NCI-H2107 (cell line): Measurements from ENCODE around the gene PURA.
A peak's percentile ranks its signal among the peaks of the same experiment; 100 is the strongest.

Experiments used
- DNase-seq: peaks from one replicate; lab custom pipeline; 2025; lab: John Stamatoyannopoulos, UW

Gene PURA

GRCh38 chr5:140113699-140114263 is at the start of gene PURA:
Gene PURA (plus strand): TSS chr5:140114109. CDS start chr5:140114182, 73 bp downstream.
- peak; percentile 65 for DNase-seq

DNA sequence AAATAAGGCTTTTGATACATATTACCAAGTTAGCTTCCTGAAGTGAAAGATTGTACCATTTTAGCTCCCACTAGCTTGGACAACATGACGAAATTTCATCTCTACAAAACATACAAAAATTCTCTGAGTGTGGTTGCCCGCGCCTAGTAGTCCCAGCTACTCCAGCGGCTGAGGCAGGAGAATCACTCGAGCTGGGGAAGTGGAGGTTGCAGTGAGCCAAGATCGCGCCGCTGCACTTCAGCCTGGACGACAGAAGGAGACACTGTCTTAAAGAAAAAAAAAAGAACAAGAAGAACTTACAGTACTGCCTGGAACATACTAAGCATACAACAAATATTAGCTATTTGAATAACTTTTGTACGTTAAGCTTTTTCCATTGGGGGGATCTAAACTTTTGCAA is 41.1 kb upstream of the PURA start:
- DNase-seq = no peak

GRCh38 chr5:140073296-140073695 is 40.6 kb upstream of the PURA start:
- no peak for DNase-seq

DNA sequence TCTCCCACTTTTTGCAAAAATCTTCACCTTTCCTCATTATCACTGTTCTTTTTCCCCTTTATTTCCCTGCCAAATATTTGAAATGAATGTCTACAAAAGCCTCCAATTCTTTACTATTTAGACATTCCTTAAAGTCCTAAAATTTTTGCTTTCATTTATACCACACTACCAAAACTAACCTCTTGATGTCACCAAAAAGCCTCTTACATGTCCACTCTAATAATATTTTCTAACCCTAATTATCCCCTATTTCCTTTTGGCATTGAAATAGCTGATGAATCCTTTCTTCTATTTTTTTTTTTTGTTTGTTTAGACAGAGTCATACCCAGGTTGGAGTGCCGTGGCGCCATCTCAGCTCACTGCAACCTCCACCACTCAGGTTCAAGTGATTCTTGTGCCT is 38.5 kb upstream of the PURA start:
- no peak for DNase-seq

DNA sequence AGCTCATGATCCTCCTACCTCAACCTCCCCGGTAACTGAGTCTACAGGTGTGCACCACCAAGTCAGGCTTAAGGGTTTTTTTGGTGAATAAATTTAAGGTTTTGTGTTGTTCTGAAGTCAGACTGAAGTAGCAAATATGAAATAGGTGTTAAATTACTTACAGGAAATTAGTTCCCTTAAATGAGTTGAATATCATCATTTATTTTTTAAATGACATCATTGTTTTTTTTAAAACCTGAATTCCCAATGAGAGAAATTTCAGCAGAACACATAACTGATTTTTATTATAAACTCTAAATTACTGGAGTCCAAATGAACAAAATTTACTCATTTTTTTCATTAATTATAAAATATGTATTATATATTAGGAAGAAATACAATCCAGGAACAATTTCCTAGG is 37.8 kb upstream of the PURA start:
- no peak for DNase-seq

DNA sequence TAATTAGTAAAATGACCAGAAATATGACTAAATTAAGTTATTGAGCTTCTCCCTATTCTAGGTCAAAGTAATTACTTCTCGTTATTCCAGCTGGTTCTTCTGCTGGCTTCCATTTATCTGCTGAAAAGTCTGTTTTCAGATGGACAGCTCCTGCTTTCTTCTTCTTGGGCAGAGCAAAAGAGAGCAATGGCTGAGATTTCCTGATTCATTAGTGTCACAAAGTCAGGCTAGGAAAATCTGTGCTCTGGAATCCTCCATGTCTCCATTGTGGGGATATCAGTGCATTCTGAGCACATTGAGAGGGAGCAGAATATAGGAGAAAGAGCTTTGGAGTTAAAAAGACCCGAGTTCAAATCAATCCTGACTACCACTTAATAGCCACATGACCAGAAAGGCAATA is 37.1 kb upstream of the PURA start:
- DNase-seq = no peak

GRCh38 chr5:140083120-140083519 is 30.8 kb upstream of the PURA start:
- DNase-seq = no peak

GRCh38 chr5:140083650-140084049 is 30.3 kb upstream of the PURA start:
- no peak for DNase-seq

DNA sequence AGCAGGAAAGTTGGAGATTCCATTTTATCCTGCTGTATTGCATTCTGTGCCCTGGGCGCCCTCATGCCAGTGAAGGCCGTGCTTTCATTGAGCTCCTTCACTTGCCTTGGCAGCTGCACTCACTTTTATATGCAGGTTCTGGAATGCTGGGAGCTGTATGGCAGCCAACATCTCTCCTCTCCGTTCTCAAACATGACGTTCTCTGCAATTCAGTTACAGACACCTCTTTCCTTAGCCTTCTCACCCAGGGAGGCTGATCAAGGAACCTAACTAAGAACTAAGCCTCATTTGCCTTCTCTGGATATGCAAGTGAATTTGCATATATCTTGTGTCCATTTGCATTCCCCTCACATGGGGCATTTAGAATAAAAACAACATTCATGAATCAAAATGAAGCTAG is 29.4 kb upstream of the PURA start:
- no peak for DNase-seq

- DNase-seq = no peak
Observed at GRCh38 chr5:140090251-140090650, 23.7 kb upstream of the PURA start.

DNA sequence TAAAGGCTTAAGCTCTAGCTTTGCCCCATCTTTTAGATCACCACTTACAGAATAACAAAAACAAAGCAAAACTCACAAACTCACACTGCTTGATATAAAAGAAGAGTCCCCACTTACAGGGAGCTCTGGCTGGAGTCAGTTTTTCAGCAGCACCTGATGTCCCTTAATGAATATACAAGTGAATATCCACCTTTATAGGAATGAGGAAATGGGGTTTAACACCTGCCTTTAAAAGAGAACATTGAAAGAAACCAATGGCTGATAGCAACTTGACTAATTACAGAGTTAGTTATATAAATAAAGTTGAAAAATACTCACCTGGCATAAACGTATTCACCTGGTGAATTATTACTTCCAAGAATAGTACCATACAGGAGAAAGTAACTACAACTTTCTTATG is 20.7 kb upstream of the PURA start:
- DNase-seq = no peak

DNA sequence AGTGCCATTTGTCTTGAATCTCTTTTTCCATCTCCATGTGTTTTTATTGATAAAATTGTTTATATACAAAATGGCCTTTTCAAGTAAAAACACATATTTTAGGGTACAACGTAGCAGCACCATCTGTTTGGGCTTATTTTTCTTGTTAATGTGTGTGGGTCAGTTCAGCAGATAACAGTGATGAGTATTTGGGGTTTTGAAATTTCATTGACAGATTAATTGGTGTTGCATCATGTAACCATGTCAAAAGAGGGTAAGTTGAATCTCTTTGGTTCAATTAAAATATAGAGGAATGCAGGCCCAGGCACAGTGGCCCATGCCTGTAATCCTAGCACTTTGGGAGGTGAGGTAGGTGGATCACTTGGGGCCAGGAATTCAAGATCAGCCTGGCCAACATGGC is 20.0 kb upstream of the PURA start:
- DNase-seq = no peak

DNA sequence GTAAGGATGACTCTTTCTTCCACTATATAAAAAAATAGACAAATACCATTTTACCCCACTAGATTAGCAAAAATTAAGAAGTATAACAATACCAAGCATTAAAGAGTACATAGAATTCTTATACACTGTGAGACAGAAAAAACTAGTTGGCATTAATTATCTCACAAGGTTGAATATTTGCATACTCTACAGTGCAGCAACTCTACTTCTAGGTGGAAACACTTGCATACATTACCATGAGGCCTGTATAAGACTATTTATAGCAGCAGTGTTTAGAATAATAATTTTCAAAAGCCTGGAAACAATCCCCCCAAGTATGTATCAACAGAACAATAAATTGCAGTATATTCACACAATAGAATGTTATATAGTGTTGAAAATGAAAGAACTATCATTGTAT is 19.0 kb upstream of the PURA start:
- DNase-seq = no peak

- DNase-seq = no peak
Observed at GRCh38 chr5:140101179-140101578, 12.7 kb upstream of the PURA start.

GRCh38 chr5:140103154-140103553 is 10.8 kb upstream of the PURA start:
- no peak for DNase-seq

- DNase-seq = no peak
Observed at GRCh38 chr5:140104100-140104499, 9.8 kb upstream of the PURA start.

- DNase-seq = no peak
Observed at GRCh38 chr5:140106101-140106500, 7.8 kb upstream of the PURA start.

DNA sequence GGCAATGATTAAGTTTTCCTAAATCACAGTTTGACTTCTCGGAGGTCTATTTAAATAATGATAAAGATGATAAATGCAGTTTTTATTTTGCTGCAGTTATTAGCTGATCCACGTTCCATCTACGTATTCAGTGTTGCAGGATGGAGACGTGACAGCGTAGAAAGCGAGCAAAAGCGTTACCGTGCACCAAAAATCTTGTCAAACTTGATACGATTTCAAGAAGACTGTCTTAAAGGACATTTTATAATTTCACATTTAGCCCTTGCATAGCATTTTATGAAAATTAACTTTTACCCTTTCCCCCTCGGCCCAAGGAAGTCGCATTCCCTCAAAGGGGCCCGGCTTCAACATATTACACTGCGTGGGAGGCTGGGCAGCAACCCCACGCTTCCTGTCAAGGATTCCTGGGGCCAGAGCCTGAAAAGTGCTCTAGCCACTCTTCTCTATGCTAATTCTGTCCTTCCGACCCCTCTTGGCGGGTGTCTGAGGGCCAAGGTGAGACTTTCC is 7.1 kb upstream of the PURA start:
- no peak for DNase-seq

DNA sequence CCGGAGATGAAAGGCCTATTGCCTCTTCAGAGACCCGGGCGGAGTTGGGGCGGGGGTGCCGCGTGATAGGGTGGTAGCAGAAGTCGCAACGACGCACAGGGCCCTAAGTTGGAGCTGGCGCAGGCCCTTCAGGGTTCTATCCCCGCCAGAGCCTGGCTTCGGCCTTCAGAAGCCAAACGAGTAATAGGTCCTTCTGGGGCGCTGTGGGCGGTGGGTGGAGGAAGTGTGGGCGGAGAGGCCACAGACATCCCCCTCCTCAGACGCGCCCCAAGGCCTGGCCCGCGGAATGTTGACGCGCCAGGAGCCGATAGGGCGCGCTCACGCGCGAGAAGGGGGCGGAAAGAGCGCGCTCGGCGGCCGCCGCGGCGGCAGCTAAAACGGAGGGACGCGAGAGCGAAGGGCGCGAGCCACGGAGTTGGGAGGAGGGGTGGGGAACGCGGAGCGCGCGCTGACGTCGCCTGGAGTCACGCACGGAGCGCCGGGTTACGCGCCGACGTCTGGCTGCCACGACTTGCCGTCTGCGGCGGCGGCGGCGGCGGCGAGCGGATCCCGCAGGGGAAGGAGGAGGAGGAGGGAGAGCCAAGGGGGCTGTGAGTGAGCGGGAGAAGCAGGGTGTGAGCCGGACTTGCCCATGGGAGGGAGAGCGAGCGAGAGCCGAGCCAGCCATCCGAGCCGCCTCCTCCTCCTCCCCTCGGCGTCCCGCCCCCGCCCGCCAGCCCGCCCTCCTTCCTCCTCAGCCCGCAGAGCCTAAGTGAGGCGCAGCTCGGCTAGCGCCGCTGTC is 6.4 kb upstream of the PURA start:
- DNase-seq = peak; percentile 75

- DNase-seq = no peak
Observed at GRCh38 chr5:140108093-140109017, 5.6 kb upstream of the PURA start.

GRCh38 chr5:140109018-140109758 is 4.7 kb upstream of the PURA start:
- DNase-seq = no peak
